ENCODE results near the gene WT1.

DNA sequence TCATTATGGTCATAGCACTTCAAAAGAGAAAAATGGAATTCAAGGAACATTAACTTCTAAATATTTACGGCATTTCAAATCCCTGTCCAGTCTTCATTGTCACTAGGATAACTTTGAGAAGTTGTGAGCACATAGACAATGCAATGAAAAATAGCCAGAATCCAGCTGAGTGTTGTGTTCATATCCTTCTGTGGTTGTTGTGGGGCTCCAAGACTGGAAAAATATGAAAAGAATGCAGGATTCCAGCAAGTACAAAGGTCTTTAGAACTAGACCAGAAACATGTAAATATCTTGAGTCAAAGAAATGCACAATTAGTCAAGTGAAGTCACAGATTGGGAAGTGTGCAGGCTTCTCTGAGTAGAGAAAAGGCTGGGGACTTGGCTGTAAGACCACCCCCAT is 68.7 kb downstream of the WT1 start:
- TF ChIP-seq POLR2A (IDR thresholded peaks at IDR 0.05) (no peak), CTCF (IDR thresholded peaks at IDR 0.05) (no peak), POLR2AphosphoS5 (IDR thresholded peaks at IDR 0.05) (no peak)

All from gastroesophageal sphincter (tissue), 3 donors.